Caco-2 (cell line): Measurements from ENCODE around the gene DYNLL2. TPM values are rescaled to one million over a fixed set of nuclear protein-coding genes. Genes with fewer than 3 reads are reported as not detected.
"Not testable (repeated sequence)": the region's sequence is repeated elsewhere in the genome, so short reads cannot be mapped to it uniquely, and the experiment has no call there.

Source experiments
- BruUV-seq: library from RNA; stranded (reverse); fragments of 400-500 nt; replicated peaks from 2 replicates; lab custom pipeline; 2021; lab: Mats Ljungman, UMichigan
- CTCF ChIA-PET: fragments of 300-600 bp; sonication (Branson Sonifier 250); formaldehyde crosslinking; loops from one replicate; lab custom pipeline; 2022; ENCODE audit warnings: antibody characterized with exemption; lab: Charles Lee
- POLR2A ChIA-PET: fragments of 300-600 bp; sonication (Branson Sonifier 250); formaldehyde crosslinking; loops from one replicate; lab custom pipeline; 2022; ENCODE audit warnings: antibody characterized with exemption; lab: Charles Lee
- DNase-seq, 2 experiments: peaks; one replicate each; pipeline versions ENCODE4 v3.0.0 to v3.0.0-alpha.2; 2020 to 2022
- H3K27me3 ChIP-seq: replicated peaks from 2 replicates; pipeline ENCODE4 v1.6.0; 2011; ENCODE audit warnings: low read length; ENCODE audit not compliant: control insufficient read depth, insufficient read depth
- H3K36me3 ChIP-seq: 2 replicates; pipeline ENCODE4 v1.5.1; 2011; ENCODE audit warnings: low read length; ENCODE audit not compliant: control insufficient read depth, insufficient read depth
- H3K4me1 ChIP-seq: fragments of 250-450 bp; sonication (Bioruptor Pico); 2 replicates; pipeline ENCODE4 v1.5.1; 2020; ENCODE audit warnings: mild to moderate bottlenecking
- H3K4me3 ChIP-seq: 2 replicates; pipeline ENCODE4 v1.5.1; 2011; ENCODE audit warnings: low read depth, mild to moderate bottlenecking, control low read depth, low read length
- H3K9me3 ChIP-seq: fragments of 250-450 bp; sonication (Bioruptor Pico); 2 replicates; pipeline ENCODE4 v1.5.1; 2020; ENCODE audit warnings: mild to moderate bottlenecking, moderate library complexity
- H3K27ac Mint-ChIP-seq: one replicate; pipeline ENCODE4 v1.8.0; 2022; ENCODE audit warnings: mixed read lengths; ENCODE audit not compliant: unreplicated experiment
- H3K27me3 Mint-ChIP-seq: one replicate; pipeline ENCODE4 v1.8.0; 2022; ENCODE audit warnings: mixed read lengths; ENCODE audit not compliant: insufficient read depth, unreplicated experiment
- H3K36me3 Mint-ChIP-seq: one replicate; pipeline ENCODE4 v1.8.0; 2022; ENCODE audit warnings: mild to moderate bottlenecking, mixed read lengths; ENCODE audit not compliant: insufficient read depth, unreplicated experiment
- H3K4me1 Mint-ChIP-seq: one replicate; pipeline ENCODE4 v1.8.0; 2022; ENCODE audit warnings: low read depth, mixed read lengths; ENCODE audit not compliant: unreplicated experiment
- H3K4me3 Mint-ChIP-seq: one replicate; pipeline ENCODE4 v1.8.0; 2022; ENCODE audit warnings: mild to moderate bottlenecking, moderate library complexity, mixed read lengths; ENCODE audit not compliant: unreplicated experiment
- H3K9me3 Mint-ChIP-seq: one replicate; pipeline ENCODE4 v1.8.0; 2022; ENCODE audit warnings: mixed read lengths; ENCODE audit not compliant: unreplicated experiment
- intact Hi-C: fragments of 100-400 bp; cut with micrococcal nuclease; formaldehyde crosslinking; loops from one replicate; pipeline ENCODE4 v1.10.0; 2022; ENCODE audit not compliant: unreplicated experiment
- total RNA-seq: library from RNA; stranded (reverse); gene quantifications from 2 replicates; pipeline ENCODE4 v1.2.3, GENCODE V29; 2022
- TF ChIP-seq, protein P1 (sequence below), 2 experiments: fragments of 200-600 bp in 1 of 2; IDR thresholded peaks; 1 replicate in 1 of 2; 2 replicates in 1 of 2; pipeline versions ENCODE4 v1.5.1 to v1.8.0; 2011 to 2022; ENCODE audit warnings: antibody characterized with exemption in 1 of 2, control low read depth in 1 of 2, inconsistent platforms in 1 of 2, low read depth in 1 of 2, low read length in 1 of 2, mild to moderate bottlenecking in 1 of 2, moderate library complexity in 1 of 2; ENCODE audit not compliant: insufficient read depth in 1 of 2, severe bottlenecking in 1 of 2, unreplicated experiment in 1 of 2

Gene DYNLL2
- total RNA-seq, 1 experiment from 2014 or later: 80.6 TPM

DNA sequence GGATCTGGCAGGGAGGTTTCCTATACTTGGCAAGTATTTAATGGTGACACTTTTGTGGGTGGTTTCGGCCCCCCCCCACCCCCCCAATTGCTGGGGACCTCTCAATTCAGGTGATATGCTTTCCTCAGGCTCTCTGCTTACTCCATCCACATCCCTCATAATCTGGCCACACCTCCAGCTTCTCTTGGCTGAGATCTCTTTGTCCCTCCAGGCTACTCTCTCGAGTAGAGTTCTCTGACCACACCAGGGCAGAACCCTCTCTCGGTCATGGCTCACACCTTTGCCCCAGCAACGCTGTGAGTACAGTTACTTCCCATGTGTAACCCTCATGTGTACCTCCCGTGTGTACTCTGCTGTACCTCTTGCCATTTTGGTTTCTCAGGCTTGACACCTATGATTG lies 42.1 kb upstream of the DYNLL2 start:
- Histone ChIP-seq H3K36me3 (no peaks in the 10 kb centered on the region), H3K4me1 (no peaks in the 10 kb centered on the region), H3K4me3 (no peak overlapping the region), H3K9me3 (no peaks in the 10 kb centered on the region), H3K27me3 (no peaks in the 10 kb centered on the region)
- TF ChIP-seq, protein P1, sequence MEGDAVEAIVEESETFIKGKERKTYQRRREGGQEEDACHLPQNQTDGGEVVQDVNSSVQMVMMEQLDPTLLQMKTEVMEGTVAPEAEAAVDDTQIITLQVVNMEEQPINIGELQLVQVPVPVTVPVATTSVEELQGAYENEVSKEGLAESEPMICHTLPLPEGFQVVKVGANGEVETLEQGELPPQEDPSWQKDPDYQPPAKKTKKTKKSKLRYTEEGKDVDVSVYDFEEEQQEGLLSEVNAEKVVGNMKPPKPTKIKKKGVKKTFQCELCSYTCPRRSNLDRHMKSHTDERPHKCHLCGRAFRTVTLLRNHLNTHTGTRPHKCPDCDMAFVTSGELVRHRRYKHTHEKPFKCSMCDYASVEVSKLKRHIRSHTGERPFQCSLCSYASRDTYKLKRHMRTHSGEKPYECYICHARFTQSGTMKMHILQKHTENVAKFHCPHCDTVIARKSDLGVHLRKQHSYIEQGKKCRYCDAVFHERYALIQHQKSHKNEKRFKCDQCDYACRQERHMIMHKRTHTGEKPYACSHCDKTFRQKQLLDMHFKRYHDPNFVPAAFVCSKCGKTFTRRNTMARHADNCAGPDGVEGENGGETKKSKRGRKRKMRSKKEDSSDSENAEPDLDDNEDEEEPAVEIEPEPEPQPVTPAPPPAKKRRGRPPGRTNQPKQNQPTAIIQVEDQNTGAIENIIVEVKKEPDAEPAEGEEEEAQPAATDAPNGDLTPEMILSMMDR (IDR thresholded peaks at IDR 0.05; ENCODE audit: insufficient read depth in 1 of 2, low read depth in 1 of 2, low read length in 1 of 2, severe bottlenecking in 1 of 2, unreplicated experiment in 1 of 2): no peak
- Mint-ChIP-seq H3K36me3 (no peaks in the 10 kb centered on the region), H3K27ac (no peak overlapping the region), H3K4me3 (no peak overlapping the region), H3K4me1 (no peaks in the 10 kb centered on the region), H3K27me3 (no peaks in the 10 kb centered on the region), H3K9me3 (no peaks in the 10 kb centered on the region)
- DNase-seq: no peak
- intact Hi-C loops: no loop called here
- POLR2A ChIA-PET: no interaction called here
- CTCF ChIA-PET: no interaction called here
- BruUV-seq: no TSS peak

DNA sequence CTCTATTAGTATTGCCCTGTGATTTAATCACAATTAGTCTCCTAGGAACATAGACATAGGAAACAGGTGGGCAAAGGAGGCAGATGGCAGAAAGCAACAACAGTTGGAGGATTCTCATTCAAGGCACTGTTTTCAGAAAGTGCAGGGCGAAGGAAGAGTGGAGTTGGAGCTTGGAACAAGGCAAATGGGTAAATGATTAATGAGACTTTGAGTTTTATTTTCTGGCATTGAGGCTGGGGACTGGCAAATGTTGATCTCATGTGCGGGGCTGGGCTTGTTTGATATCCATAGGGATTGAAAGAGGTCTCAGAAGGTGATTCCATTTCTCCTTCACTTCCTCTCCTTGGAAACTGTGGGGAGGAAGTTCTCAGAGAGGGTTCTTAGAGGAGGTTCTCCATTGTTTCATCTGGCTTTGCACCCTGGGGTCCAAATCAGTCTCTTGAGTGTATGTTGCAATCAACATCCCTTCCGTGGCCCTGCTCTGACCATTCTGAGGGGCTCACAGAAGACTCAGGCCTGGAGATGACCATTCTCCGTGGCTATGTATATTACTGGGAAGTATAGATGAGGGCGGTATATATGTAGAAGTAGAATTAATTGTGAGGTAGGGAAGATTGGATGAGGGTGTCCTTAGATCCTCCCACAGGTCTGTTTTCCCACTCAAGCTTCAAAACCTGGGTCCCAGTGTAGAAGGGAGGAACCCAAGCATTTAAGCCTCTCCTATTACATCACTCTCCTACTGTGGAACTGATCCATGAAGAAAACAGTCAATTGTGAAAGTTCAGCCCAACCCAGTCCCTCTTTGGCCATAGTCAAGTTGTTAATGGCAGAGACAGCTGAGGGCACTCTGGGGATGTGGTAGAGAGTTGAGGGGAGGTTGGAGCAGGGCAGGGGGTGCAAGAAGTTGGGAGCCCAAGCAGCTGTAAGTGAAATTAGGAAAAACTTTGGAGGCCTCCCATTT lies 39.7 kb upstream of the DYNLL2 start:
- Mint-ChIP-seq H3K4me1 (no peaks in the 10 kb centered on the region), H3K9me3 (no peaks in the 10 kb centered on the region), H3K27me3 (no peaks in the 10 kb centered on the region), H3K36me3 (no peaks in the 10 kb centered on the region), H3K4me3 (no peak overlapping the region), H3K27ac (no peak overlapping the region)
- BruUV-seq: no TSS peak
- TF ChIP-seq, protein P1 (IDR thresholded peaks at IDR 0.05; ENCODE audit: insufficient read depth in 1 of 2, low read depth in 1 of 2, low read length in 1 of 2, severe bottlenecking in 1 of 2, unreplicated experiment in 1 of 2): no peak
- ChIA-PET CTCF (no interaction called here), POLR2A (no interaction called here)
- Histone ChIP-seq H3K4me3 (no peak overlapping the region), H3K36me3 (no peaks in the 10 kb centered on the region), H3K27me3 (no peaks in the 10 kb centered on the region), H3K9me3 (no peaks in the 10 kb centered on the region), H3K4me1 (peaks cover 5% of the 10 kb centered on the region; the same call in 1 of the 2 replicates)
- intact Hi-C loops: no loop called here
- DNase-seq: no peak

DNA sequence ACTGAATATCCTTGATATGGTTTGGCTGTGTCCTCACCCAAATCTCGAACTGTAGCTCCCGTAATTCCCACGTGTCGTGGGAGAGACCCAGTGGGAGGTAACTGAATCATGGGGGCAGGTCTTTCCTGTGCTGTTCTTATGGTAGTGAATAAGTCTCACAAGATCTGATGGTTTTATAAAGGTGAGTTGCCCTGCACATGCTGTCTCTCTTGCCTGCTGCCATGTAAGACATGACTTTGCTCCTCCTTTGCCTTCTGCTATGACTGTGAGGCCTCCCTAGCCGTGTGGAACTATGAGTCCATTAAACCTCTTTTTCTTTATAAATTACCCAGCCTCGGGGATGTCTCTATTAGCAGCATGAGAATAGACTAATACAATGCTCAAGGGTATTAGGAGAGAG lies 39.0 kb upstream of the DYNLL2 start:
- POLR2A ChIA-PET, H3K9me3 ChIP-seq, H3K4me3 ChIP-seq, H3K9me3 Mint-ChIP-seq, H3K4me1 ChIP-seq, H3K4me1 Mint-ChIP-seq, H3K36me3 ChIP-seq, H3K27ac Mint-ChIP-seq, DNase-seq, H3K4me3 Mint-ChIP-seq, H3K27me3 Mint-ChIP-seq, H3K27me3 ChIP-seq, BruUV-seq, CTCF ChIA-PET, intact Hi-C loops, H3K36me3 Mint-ChIP-seq: not testable (repeated sequence)
